ENCODE measurements around the gene ENG. TPM values are rescaled to one million over a fixed set of nuclear protein-coding genes. Genes with fewer than 3 reads are reported as not detected.

The ENG gene
- total RNA-seq, 1 experiment from 2014 or later: 29.9 TPM

DNA sequence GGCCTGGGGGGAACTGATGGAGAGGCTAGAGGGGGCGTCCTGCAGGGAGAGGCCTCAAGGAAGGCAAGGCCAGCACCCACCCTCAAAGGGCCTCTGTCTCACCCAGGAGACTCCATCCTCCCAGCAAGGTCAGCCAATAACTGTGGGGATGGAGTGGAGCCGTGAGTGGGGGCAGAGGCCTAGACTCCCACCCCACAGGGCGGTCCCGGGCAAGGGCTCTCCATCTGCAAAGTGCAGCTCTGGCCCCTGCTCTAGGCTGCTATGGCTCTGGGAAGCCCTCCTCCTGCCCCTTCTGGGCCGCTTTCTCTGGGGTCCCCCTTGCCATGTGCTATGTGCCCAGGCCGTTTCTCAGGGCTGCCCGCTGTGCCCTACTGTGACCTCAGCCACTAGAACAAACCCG lies 37.7 kb downstream of the ENG start:
- Histone ChIP-seq H3K36me3 (ENCODE audit: insufficient read depth, low read length, poor library complexity, severe bottlenecking) (peaks cover 33% of the 10 kb centered on the region), H3K9me3 (ENCODE audit: low read depth, low read length, poor library complexity, severe bottlenecking) (no peaks in the 10 kb centered on the region), H3K27ac (ENCODE audit: low read depth, low read length, poor library complexity, severe bottlenecking) (no peak overlapping the region), H3K4me3 (ENCODE audit: low read depth, low read length, poor library complexity, severe bottlenecking) (no peak overlapping the region), H3K4me1 (ENCODE audit: insufficient read depth, low read length, poor library complexity, severe bottlenecking) (no peaks in the 10 kb centered on the region), H3K27me3 (replicated peaks; ENCODE audit: insufficient read depth, low read depth, low read length, poor library complexity) (no peaks in the 10 kb centered on the region)
- CTCF ChIA-PET: no interaction called here
- no peak for TF ChIP-seq CTCF (conservative IDR thresholded peaks at IDR 0.05; ENCODE audit: low read depth, low read length)
- BruUV-seq (replicated peaks): no TSS peak
- POLR2A ChIA-PET (ENCODE audit: low non-redundant PET): no interaction called here
- intact Hi-C loops (cut with micrococcal nuclease; ENCODE audit: unreplicated experiment): no loop called here
- no peak for DNase-seq (ENCODE audit: low spot score)

DNA sequence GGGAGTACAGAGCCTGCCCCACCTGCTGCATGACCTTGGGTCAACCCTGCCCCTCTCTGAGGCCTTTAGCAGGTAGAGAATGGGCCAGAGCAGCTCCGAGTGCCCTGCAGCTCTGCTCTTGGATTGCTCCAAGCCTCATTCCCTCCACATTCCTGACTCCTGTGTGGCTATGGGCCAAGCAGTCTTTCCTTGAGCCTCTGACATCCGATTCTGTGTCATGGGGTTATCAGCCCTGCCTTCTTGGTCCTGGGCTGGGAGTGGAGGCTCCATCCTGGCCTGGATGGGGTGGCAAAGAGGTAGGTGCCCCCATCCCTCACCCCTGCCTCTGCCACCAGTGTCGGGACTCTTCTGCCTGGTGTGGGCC lies 38.1 kb downstream of the ENG start:
- H3K4me1 ChIP-seq (ENCODE audit: insufficient read depth, low read length, poor library complexity, severe bottlenecking): no peaks in the 10 kb centered on the region
- H3K27ac ChIP-seq (ENCODE audit: low read depth, low read length, poor library complexity, severe bottlenecking): no peak overlapping the region
- no peak overlapping the region for H3K4me3 ChIP-seq (ENCODE audit: low read depth, low read length, poor library complexity, severe bottlenecking)
- intact Hi-C loops (cut with micrococcal nuclease; ENCODE audit: unreplicated experiment): no loop called here
- CTCF ChIA-PET: no interaction called here
- TF ChIP-seq CTCF (conservative IDR thresholded peaks at IDR 0.05; ENCODE audit: low read depth, low read length) (no peak), EZH2 (IDR thresholded peaks at IDR 0.05; ENCODE audit: borderline replicate concordance, low read depth, low read length, poor library complexity, severe bottlenecking) (no peak)
- H3K36me3 ChIP-seq (ENCODE audit: insufficient read depth, low read length, poor library complexity, severe bottlenecking): peaks cover 35% of the 10 kb centered on the region
- DNase-seq (ENCODE audit: low spot score): no peak
- no peaks in the 10 kb centered on the region for H3K27me3 ChIP-seq (replicated peaks; ENCODE audit: insufficient read depth, low read depth, low read length, poor library complexity)
- H3K9me3 ChIP-seq (ENCODE audit: low read depth, low read length, poor library complexity, severe bottlenecking): no peaks in the 10 kb centered on the region
- BruUV-seq (replicated peaks): no TSS peak
- POLR2A ChIA-PET (ENCODE audit: low non-redundant PET): no interaction called here

DNA sequence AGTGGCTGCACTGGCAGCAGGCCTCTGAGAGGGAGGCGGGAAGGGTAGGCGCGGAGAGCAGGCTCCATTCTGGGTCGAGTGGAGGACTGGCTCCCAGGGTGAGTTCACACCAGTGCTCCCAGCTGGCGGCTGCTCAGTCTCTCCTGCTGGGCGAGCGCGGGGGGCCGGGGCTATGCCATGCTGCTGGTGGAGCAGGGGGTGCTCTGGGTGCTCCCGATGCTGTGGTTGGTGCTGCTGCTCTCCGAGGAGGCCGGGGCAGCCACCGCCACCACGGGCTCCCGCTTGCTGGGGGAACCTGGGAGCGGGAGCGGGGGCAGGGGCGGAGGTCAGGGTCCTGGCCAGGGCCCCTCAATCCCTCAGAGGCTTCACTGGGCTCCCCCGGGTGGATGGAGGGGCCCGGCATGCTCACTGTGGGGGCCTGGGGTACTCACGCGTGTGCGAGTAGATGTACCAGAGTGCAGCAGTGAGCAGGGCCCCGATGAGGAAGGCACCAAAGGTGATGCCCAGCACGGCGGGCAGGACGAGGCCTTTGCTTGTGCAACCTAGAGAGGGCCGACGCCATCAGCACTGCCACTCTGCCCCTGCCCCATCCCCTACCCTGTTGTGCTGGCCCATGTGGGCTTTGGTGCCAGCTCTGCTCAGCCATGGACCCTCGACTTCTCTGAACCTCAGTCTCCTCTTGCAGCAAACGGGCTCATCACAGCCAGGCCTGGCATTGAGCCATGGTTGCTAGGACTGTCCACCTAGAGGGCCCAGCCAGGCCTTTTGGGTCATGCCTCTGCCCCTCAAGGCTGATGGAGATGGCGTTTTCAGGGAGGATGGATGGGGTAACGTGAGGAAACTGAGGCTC lies 38.7 kb downstream of the ENG start:
- CTCF ChIA-PET: no interaction called here
- Histone ChIP-seq H3K4me1 (ENCODE audit: insufficient read depth, low read length, poor library complexity, severe bottlenecking) (no peaks in the 10 kb centered on the region), H3K4me3 (ENCODE audit: low read depth, low read length, poor library complexity, severe bottlenecking) (no peak overlapping the region), H3K27ac (ENCODE audit: low read depth, low read length, poor library complexity, severe bottlenecking) (no peak overlapping the region), H3K36me3 (ENCODE audit: insufficient read depth, low read length, poor library complexity, severe bottlenecking) (peaks cover 35% of the 10 kb centered on the region), H3K27me3 (replicated peaks; ENCODE audit: insufficient read depth, low read depth, low read length, poor library complexity) (no peaks in the 10 kb centered on the region), H3K9me3 (ENCODE audit: low read depth, low read length, poor library complexity, severe bottlenecking) (no peaks in the 10 kb centered on the region)
- BruUV-seq (replicated peaks): no TSS peak
- TF ChIP-seq CTCF (conservative IDR thresholded peaks at IDR 0.05; ENCODE audit: low read depth, low read length) (no peak), EZH2 (IDR thresholded peaks at IDR 0.05; ENCODE audit: borderline replicate concordance, low read depth, low read length, poor library complexity, severe bottlenecking) (no peak)
- DNase-seq (ENCODE audit: low spot score): no peak
- intact Hi-C loops (cut with micrococcal nuclease; ENCODE audit: unreplicated experiment): no loop called here
- POLR2A ChIA-PET (ENCODE audit: low non-redundant PET): no interaction called here

All from A673 (cell line).